HG03439 (cell line): ENCODE data around the gene A1CF.

ENCODE experiments used
- ATAC-seq: cut with Tn5 transposase; IDR thresholded peaks from one replicate; pipeline ENCODE4 v1.9.1; 2021; ENCODE audit warnings: mild to moderate bottlenecking, moderate library complexity; ENCODE audit not compliant: unreplicated experiment

Gene A1CF

DNA sequence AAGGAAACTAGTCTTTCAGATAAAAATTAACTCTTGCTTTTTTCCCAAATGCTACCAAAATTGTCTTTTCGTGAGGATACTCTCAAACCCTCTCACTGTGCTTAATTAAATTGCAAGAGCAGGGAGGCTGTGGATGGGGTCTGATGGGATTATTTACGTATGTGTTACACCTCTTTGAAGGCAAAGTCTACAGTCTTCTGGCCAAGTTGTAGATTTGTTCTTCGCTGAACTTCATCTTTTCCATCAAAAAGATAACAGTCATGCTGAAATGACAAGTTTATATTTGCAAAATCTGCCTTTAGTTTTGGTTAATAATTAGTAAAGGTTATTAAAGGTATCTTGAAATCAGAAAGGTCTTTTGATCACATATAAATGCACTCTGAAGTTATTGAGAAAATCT, 22.7 kb downstream of the A1CF start:
- ATAC-seq: no peak

GRCh38 chr10:50861370-50861769, 24.1 kb downstream of the A1CF start:
- ATAC-seq: no peak

DNA sequence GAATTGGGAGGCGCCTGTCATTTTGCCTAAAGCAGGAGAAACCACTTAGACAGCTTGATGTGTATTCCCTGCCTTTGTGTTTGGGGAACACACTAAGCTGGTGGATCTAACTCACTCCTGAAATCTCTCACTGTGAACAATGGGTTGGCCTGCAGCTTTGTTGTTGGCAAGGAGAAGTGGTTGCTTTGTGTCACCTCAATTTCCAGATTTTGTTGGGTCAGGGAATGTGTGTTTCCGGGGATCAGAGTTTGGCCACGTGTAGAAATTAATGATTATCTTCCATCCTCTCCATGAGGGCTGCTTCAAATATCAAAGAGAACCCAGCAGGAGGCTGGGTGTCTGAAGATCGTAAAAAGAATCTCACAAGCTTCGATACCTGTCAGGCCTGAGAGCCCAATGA, 27.8 kb downstream of the A1CF start:
- ATAC-seq: no peak

DNA sequence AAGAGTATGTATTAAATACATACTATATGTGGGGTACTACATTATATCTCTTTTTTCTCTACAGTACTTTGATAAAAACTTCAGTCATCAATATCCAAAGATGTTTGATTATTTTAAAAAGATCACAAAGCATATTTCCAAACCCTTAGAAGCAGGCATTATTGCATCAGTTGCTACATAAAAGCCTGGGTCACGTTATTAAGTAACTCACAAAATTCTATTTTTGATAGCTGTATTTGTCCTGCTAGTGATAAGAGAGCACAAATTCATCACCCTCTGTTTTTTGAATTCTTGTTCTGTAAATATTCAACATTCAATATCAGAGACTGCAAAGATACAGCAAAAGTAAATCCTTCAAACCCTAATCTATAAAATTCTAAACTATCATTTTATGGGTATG, 30.0 kb downstream of the A1CF start:
- ATAC-seq: no peak

GRCh38 chr10:50855015-50855414, 30.4 kb downstream of the A1CF start:
- ATAC-seq: no peak

DNA sequence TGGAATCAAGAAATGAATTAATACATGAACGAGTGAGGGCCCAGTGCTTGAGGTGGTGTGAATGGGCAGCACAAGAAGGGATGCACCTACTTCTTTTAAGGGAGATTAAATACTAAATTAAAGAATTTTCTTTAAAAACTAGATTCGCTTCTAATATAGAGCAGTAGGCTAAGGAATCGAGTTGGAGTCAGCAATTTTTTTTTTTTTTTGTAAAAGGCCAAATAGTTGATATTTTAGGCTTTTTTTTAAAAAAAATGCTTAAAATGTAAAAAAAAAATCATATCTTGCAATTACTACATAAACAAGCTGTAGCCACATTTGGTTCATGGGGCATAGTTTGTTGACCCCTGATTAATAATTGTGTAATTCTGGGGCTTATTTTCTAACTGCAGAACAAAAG, 31.9 kb downstream of the A1CF start:
- no peak for ATAC-seq

DNA sequence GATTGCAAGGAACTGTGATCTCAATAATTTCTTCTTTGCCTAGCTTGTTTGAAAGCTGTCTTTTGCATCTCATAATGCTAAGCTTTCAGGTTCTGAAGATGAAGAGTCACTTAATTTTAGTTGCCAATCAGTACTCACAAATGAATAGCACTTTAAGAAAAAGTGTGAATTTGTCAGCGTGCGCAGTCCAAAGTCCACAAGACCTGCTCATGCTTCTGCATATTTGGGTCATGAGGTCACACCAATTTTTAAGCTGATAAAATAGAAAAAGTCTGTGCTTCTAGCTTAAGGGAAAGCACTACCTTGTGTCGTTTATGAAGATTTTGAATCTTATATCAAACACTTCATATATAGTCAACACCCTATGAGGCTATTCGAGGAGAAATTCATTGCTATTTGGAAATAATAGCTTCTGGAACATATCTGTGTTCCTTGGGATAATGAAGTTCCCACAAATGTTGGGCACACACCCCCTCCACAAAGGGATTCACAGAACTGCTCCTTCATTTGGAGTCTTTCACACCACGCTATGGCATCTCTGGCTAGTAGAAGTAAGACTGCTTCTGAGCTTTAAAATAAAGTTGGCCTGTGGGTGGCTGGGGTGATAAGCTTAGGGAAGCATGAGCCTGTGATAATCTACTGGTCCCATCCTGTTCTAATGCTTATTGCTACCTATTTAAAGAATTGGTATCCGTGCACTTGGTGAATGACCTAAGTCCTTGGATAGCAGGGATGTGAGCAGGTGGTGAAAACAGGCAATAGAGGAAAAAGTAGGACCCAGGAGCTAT, 33.3 kb downstream of the A1CF start:
- no peak for ATAC-seq

DNA sequence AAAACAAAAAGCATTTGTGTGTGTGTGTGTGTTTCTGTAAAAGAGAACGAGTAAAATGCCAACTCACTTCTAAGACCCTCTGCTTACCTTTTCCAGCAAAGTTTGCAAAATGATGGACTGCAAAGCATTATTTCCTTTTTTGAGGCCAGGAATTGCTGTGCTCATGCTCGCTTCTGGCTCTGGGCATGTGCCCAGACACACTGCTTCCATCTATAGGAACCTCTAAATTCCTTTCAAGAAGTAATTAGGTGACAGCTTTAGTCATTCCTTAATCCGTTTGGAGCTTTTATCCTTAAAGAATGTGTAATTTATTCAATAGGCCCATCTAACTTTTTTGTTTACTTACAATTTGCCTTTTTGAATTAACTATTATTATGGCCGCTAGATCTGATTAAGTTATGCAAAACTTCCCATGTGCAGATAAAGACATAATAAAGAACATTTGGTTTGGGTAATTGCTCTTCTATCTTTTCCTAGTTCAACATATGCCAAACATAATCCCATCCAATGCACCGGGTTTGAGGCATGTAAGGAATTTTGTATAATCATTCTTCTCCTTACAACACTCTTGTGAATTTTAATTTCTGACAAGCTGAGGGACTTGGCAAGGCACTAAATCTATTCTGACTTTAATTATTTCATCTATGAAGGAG, 34.7 kb downstream of the A1CF start:
- no peak for ATAC-seq

DNA sequence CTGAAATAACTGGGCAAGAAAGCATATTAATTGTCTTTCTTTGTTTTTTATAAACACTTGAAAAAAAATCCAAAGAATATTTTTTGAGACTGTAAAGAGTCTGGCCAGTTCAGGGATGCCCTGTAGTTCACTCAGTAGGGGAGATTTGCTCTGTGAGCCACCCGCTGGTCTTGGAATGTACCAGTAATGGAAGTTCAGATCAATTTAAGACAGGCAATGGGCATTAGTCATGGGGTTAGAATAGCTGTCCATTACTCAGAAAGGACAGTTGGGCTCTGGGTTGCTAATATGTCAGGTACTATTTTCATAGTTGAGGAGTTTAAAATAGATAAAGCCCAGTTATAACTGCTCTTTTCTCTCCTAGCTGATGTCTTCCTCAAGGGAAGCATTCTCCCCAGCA, 38.7 kb downstream of the A1CF start:
- no peak for ATAC-seq

GRCh38 chr10:50837095-50837494, 48.3 kb downstream of the A1CF start:
- ATAC-seq: no peak

DNA sequence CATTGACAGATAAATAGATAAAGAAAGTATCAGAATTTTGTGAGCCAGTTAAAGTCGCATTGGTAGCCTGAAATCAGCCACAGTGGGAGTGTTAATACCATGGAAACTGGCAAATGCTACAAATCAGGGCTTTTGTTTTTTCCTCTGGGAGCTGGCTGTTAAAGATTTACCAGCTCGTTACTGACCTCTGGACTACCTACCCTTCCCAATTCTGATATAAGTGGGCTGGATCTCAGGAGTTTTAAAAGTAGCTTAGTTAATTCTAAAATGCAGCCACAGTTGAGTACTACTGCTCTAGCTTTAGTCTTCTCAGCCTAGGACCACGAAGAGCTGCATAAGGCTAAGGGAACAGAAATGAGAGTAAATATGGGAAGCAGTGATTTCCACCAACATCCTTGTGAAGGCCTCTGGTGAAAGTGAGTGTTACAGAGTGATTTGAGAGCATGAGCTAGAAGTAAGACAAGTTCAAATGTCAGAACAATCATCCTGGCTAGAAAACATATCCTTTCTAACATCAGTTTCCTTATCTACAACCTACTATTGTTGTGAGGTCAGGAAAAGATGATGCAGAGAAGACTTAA, 53.2 kb downstream of the A1CF start:
- ATAC-seq: no peak

- no peak for ATAC-seq
Measured at GRCh38 chr10:50830066-50830465, 55.4 kb downstream of the A1CF start.

DNA sequence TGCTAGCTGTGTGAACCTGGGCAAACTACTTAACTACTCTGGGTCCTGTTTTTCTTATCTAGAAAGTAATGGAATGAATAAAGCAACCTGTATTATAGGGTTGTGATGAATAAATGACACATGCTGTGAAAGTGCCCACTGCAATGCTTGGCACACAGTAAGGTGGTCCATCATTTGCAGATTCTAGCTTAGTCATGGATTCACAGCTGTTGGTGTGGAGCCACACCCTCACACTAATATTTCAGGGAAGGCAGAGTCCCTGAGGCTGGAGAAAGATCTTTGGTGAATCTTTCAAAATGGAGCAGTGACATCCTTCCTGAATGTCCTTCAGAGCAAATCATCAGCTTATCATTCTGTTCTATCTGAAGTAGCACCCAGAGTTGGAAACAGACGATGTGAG, 60.6 kb downstream of the A1CF start:
- no peak for ATAC-seq

- ATAC-seq: no peak
Measured at GRCh38 chr10:50823789-50824188, 61.6 kb downstream of the A1CF start.

DNA sequence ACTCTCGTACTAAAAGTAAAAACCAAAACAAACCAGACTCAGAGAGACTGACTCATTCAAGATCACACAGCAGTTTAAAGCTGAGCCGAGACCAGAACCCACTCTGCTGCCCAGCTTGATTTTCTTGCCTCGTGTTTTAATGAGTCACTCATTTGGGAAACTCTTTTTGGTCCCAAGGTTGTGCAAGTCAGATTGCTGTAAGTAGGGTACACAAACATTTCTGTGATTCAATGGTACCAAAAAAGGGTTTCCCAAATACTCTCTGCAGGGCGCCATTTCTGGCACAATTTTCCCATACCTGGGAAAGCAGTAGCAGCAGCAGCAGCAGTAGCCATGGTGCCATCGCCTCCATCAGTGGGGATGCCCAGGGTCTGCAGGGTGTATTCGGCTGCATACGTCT, 75.8 kb downstream of the A1CF start:
- no peak for ATAC-seq

DNA sequence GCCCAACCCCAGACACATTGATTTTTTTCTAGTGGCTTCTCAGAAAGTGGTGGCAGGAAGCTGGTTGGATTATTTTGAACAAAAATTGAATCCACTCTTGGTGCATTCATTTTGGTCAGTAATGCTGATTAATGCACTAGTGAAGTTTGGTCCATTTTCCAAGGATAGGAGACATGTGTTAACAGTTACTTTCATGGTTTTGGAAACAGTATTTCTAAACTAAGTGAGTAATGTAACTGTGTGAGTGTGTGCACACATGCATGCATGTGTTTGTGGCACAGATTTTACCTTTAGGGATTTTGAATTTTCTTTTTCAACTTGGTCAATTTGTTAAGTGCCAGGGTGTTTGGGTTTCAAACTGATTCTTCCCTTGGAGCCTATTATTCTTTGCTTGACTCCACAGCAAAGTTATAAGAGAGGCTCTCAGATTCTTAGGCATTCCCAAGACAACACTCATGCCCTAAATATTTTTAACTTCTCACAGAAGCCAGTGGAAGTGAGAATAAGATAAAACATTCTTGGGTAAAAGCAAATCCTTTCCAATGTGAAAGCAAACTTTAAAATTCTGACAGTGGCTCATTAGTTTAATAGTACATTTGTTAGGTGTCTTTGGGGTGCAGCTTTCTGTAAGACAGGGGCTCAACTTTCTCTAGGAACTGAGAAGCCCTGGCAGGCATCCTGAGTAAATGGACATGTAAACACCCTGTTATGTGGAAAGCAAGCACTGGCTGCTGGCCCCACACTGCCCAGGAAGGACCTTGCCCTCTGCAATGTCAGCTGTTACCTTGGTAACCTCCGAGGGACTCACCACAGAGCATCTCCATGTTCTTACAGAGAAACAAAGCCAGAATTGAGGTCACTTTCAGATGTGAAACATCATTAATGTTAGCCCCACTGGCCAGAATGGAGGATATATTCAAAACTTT, 77.3 kb downstream of the A1CF start:
- ATAC-seq: no peak

DNA sequence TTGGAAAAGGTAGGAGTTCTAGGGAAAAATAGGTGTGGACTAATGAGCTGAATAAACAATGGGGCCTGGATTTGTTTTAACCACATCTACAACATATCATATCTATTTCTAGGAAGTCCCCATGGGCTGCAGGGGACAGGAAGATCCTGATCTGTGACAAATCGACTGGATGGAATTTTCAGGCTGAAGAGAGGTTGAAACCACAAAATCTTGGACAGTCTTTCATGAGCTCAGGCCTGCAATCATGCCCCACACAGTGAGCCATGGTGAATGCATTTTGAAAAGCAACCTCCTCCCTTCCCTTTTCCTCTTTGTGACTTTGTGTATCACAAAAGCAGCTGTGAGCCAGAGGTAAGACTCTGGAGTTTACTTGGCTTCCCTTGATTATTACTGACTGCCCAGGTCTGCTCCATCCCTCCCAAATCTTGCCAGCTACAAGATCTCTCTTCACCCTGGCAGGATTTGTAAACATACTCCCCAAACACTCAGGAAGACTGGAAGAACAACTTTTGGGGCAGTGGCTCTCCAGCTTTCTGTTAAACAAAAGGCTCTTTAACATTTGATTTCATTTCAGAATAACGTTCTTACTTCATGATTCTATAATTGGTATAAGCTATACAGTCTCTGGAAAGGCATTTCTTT, 79.3 kb downstream of the A1CF start:
- no peak for ATAC-seq

GRCh38 chr10:50799595-50799994, 85.8 kb downstream of the A1CF start:
- no peak for ATAC-seq

- no peak for ATAC-seq
Measured at GRCh38 chr10:50798297-50798696, 87.1 kb downstream of the A1CF start.

GRCh38 chr10:50796693-50797092, 88.7 kb downstream of the A1CF start:
- ATAC-seq: no peak

GRCh38 chr10:50794490-50794889, 90.9 kb downstream of the A1CF start:
- ATAC-seq: no peak
